SKM-1 treated with dmso at 0.1 percent for 144 hours (cell line): ENCODE measurements around the gene RPL10.
A peak's percentile ranks its signal among the peaks of the same experiment; 100 is the strongest.

ENCODE experiments used
- DNase-seq: peaks from one replicate; lab custom pipeline; 2025; ENCODE audit not compliant: unreplicated experiment; lab: John Stamatoyannopoulos, UW

RPL10 gene

DNA sequence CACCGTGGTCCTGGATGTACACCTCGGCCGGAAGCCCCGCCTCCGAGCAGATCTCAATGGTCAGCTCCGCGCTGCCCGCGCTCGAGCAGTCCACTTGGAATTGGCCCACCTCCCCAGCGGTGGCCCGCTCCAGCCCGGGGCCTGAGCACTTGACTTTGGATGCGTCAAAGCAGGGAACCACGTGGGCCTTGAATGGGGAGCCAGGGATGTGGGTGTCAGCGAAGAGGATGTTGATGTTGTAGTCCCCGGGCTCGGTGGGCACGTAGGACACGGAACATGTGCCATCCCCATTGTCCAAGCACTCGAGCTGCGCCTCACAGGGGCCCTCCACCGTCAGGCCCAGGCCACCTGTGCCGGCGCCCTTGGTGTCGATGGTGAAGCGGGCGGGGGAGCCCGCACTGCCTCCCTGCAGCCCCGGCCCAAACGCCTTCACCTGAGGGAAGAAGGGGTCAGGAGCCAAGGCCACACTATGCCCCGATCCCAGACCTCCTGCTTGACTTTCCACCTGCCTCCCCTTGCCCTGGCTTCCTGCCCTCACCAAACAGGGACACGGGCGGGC is 37.9 kb upstream of the RPL10 start:
- no peak for DNase-seq

DNA sequence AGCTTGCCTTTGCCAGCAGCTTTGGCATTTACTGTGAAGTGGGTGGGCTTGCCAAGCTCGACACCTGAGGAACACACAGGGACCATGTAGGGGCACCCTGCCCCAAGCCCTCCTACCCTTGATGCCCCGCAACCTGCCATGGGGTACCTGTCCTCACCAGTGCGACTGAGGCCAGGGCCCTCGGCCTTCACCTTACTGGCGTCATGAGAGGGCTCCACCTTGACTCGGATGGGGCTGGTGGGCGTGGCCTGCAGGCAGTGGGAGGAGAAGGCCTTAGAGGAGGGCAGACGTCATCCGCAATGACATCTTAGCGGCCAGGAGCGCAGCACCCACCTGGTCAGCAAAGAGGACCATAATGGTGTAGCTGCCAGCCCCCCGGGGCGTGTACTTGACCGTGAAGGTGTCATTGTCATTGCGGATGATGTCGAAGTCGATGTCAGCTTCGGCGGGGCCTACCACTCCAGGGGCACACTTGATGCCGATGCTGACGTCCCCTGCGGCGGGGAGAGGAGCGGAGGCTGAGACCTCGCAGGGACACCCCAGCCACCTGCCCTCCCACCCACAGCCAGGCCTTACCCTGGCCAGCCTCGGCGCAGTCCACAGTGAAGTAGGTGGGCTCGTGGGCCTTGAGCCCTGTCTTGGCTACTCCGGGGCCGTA is 36.0 kb upstream of the RPL10 start:
- DNase-seq = no peak

GRCh38 chrX:154363706-154364439 is 34.3 kb upstream of the RPL10 start:
- no peak for DNase-seq

DNA sequence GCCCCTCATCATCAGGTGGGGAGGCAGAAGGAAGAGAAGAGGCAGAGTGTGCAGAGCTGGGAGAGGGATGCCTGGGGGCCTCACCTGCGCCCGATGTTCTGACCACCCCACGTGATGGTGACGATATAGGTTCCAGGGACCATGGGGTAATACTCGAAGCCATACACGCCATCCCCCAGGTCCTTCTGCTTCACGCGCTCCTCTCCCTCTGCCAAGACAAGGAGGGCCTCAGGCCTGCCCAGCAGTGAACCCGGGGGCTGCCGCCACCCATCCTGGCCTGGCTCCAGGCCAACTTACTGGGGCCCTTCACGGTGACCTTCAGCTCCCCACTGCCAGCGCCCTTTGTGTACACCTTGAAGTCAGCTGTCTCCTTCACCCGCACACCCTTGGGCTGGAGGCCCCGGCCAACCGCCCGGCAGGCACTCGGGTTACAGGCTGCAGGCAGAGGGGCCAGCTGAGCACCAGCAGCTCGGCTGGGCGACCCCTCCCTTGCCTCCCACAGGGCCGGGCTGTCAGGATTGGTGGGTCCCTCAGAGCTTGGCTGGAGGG is 33.1 kb upstream of the RPL10 start:
- no peak for DNase-seq

- no peak for DNase-seq
Measured at GRCh38 chrX:154365997-154366665, 32.0 kb upstream of the RPL10 start.

DNA sequence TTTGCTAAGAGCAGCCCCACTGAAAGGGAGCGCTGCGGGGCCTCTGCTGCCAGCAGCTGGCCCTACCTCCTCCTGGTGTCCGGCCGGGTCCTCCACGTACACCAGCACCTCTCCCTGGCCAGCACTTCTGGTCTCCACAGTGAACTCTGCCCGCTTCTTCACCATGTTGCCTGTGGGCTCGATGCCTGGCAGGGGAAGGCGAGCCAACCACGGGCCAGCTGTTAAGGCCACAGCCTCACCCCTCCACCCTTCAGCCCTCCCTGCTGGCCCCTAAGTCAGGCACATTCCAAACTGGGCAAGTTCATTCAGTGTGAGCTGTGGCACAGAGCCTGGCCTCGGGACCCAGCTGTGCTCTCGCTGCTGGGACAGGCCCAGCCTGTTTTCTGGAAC is 31.5 kb upstream of the RPL10 start:
- DNase-seq = no peak

- no peak for DNase-seq
Measured at GRCh38 chrX:154367474-154368308, 30.5 kb upstream of the RPL10 start.

DNA sequence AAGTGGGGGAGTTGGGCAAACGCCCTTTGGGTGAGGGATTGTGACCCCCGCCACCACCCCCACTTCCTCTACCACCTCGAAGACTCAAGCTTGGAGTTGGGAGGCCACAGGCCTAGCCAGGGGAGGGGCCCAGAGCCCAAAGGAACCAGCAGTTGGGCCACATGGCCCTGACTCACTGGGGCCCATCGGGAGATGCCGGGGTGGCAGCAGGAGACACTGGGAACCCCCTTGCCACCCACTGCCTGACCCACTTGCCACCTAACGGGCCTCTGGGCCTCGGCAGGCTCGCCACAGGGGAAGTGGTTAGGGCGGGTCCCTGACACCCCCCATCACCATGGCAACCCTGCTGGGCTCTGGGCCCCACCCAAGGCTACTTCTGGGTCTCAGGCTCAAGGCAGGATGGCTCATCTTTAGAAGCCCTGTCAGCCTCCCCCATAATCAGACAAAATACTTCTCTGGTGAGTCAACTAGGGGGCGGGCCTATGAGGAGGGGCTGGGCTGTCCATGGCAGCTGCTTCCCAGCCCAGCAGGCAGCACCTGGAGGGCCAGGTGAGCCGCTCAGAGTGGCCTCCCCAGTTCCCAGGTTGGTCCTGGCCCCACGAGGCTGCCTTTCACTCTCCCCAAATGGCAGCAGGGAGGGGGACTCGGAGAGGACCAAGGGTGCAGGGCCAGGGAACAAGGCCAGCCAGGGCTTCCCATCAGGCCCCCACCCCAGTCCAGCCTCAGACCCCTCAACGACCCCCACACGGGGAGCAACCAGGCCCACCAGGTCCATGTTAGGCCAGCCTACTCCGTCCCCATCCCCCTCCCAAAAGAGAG is 29.3 kb upstream of the RPL10 start:
- DNase-seq = peak; percentile 83

- DNase-seq = peak; percentile 15
Measured at GRCh38 chrX:154369449-154370299, 28.5 kb upstream of the RPL10 start.

GRCh38 chrX:154370300-154371016 is 27.7 kb upstream of the RPL10 start:
- no peak for DNase-seq

DNA sequence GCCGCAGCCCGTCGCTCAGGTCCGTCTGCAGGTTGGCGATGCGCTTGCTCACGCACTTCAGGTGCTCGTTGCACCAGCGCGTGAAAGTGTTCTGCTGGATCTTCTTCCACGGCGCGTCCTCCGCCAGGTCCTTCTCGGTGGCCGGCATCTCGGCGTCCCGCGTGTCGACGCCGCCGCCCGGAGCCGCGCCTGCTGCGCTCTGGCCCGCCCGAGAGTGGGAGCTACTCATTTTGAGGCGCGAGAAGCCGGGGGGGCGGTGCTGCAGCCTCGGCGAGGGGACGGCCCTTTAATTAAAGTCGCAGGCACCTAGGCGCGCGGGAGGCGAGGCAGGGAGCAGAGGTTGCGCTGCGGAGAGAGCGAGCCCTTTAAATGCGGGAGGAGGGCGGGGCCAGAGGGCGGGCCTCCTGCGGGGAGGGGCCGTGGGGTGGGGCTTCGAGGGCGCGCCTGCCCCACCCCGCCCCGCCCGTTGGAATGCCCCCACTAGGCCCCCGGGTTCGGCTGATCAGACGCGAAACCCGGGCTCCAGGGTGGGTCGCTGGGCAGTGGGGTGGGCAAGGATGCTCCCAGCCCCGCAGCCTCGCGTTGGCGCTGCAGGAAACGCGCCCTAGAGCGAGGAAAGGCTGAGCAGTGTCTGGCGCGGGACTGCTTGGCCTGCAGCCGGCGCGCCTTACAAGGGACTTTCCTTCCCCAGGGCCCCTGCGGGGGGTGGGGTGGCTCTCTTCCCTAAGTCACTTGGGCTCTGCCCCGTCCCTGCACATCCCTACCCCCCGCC is 27.0 kb upstream of the RPL10 start:
- peak; percentile 83 for DNase-seq

- DNase-seq = no peak
Measured at GRCh38 chrX:154371789-154372300, 26.3 kb upstream of the RPL10 start.

GRCh38 chrX:154372612-154373022 is 25.6 kb upstream of the RPL10 start:
- DNase-seq = no peak

DNA sequence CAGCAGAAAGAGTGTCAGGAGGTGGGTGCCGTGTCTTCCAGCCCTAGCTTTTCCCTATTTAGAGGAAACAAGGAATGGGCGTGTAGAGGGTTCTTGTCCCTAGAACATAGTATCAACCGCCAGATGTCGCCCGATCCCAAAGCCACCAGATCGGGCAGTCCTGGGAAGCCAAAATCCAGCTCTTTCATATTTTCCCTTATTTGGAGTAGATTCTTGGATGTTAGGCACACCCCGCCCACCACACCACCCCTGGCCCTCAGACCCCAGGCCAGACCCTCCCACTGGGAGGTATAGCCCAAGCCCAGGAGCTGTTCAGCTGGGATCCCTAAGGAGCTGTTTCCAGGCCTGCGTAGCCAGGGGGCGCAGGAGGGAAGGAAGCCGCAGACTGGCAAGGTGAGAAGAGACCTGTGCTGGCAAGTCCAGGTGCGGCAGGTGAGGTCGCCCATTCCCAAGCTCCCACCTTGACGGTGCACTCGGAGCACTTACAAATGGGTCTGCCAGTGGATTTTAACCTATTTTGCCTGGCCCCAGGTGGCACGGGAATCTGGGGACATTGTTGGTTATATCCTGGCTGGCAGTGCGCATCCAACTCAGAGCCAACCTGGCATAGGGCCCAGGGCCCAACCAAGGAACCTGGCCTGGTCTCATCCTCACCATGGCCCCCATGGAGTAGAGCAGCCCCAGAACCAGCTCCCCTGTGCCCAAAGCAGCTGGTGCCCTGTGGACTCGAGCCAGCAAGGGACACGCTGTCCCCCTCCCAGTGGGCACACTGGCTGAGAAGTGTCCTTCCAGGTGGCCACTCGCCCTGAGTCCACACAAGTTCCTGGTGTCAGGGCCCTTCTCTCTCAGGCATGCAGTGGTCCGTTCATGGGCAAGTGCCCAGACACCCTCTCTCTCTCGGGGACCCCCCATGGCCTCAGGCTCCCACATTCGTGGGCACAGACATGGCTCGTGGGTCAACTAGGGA is 24.6 kb upstream of the RPL10 start:
- peak; percentile 2 for DNase-seq

DNA sequence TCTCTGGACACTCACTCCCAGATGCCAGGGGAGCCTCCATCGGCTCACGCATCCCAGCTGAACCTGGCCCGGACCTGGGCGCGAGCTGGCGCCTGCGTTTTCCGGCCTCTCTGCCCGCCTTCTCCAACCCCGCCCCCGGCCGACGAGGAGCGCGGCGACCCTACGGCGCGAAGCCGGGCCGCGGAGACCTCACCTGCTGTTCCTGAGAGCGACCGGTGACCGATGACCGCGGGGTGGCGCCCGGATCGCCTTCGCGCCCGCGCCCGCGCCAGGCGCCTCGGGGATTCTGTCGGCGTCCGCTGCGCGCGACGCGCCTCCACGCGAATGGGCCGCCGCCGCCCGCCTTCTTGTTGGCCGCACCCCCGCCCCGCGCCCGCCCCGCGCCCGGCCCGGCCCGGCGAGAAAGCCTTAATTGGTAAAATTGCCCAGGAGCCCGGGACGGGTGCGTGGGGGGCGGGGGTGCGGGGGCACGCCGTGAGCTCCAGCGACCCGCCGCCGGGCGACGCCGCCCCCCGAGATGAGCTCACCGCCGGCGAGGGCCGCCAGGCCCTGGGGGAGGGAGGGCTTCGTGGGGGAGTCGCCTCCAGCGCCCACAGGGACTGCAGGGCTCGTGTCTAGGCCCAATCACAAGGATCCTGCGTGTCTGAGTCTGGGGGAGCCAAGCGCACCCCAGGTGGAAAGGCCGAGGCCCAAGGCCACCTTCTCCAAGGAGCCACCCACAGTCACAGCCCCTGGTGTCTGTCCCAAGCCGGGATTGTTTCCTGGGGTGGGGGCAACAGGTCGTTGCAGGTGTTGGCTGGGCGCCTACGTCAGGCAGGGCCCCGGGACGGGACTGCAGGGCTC is 23.6 kb upstream of the RPL10 start, which contains the start of gene FLNA:
Gene FLNA (minus strand): TSS at position 322 of the 843 bp plus-strand sequence. CDS start 3,389 bp downstream, outside the sequence.
- peak; percentile 3 for DNase-seq
